OCI-LY1 (cell line): ENCODE results near the gene EOMES.

Source experiments
- EZH2 ChIP-seq: fragments of 200-600 bp; sonication (generic), shearing (Covaris generic); IDR thresholded peaks from 2 replicates; pipeline ENCODE4 v1.8.0; 2017; ENCODE audit warnings: borderline replicate concordance, mixed run types, mild to moderate bottlenecking, antibody characterized with exemption, low read length, moderate library complexity, mixed read lengths
- TF ChIP-seq, protein P1 (sequence below): fragments of 200-600 bp; sonication (generic), shearing (Covaris generic); IDR thresholded peaks from 2 replicates; pipeline ENCODE4 v1.5.1; 2017; ENCODE audit warnings: mild to moderate bottlenecking, antibody characterized with exemption, low read length, moderate library complexity, mixed read lengths

DNA sequence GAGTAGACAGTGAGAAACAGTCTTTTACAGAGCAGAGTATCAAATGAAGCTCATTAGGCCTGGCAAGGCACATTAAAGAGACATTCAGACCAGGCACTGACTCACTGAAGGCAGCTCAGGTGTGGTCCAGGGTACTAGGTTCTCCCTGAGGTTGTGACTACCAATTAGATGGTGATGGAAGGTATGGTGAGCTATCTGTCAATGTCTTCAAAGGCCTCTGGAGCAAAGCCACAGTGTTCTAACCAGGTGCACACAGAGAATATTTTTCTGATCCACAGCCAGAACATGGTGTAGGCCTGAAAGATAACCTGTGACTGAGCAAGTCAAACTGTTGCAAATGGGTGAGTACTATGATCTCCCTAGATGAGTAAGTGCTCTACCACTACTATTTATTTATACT, 51.5 kb downstream of the EOMES start:
- TF ChIP-seq, protein P1, sequence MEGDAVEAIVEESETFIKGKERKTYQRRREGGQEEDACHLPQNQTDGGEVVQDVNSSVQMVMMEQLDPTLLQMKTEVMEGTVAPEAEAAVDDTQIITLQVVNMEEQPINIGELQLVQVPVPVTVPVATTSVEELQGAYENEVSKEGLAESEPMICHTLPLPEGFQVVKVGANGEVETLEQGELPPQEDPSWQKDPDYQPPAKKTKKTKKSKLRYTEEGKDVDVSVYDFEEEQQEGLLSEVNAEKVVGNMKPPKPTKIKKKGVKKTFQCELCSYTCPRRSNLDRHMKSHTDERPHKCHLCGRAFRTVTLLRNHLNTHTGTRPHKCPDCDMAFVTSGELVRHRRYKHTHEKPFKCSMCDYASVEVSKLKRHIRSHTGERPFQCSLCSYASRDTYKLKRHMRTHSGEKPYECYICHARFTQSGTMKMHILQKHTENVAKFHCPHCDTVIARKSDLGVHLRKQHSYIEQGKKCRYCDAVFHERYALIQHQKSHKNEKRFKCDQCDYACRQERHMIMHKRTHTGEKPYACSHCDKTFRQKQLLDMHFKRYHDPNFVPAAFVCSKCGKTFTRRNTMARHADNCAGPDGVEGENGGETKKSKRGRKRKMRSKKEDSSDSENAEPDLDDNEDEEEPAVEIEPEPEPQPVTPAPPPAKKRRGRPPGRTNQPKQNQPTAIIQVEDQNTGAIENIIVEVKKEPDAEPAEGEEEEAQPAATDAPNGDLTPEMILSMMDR: no peak
- TF ChIP-seq EZH2: no peak
